Astrocyte (in vitro differentiated cells and primary cell): Measurements from ENCODE around the gene GYPC.

Experiments used
- CTCF ChIP-seq: IDR thresholded peaks from 2 replicates; pipeline ENCODE4 v1.5.1; 2011; ENCODE audit warnings: low read depth, mild to moderate bottlenecking, inconsistent platforms, low read length, moderate library complexity; ENCODE audit not compliant: insufficient read depth
- EZH2 ChIP-seq: IDR thresholded peaks from 2 replicates; pipeline ENCODE4 v1.6.1; 2012; ENCODE audit warnings: mild to moderate bottlenecking, low read length, inconsistent platforms; ENCODE audit not compliant: insufficient read depth

DNA sequence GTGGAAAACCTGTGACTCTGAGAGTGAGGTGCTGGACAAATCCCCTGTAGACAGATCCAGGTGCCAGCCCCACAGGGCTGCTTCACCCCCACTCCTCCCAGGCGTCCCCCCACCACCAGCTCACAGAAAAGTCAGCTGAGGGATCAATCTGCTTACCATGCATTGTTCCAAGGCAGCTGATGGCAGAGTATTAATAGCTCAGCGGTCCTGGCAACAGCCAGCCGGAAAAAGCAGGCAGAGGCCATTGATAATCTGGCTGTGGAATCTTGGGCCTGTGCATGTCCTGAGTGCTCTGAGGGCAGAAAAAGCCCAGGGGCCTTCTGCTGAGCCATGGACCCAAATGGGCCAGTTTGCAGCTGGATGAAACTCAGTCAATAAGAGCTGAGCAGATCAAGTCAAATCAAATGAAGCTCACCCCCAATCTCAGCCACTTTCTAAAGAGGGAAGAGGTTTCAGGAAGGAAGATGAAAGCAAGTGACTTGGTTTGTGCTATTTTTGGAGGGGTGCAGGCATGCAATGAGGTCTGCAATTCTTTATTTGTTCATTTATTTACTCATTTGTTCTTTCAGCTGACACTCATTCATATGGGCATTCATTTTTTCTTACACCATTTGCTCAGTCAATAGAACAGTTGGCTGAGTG lies 63.4 kb downstream of the GYPC start:
- TF ChIP-seq CTCF (no peak), EZH2 (no peak)
